Aorta (tissue), 5 donors: ENCODE results near the gene TNP2. TPM values are rescaled to one million over a fixed set of nuclear protein-coding genes. Genes with fewer than 3 reads are reported as not detected.
A peak's percentile ranks its signal among the peaks of the same experiment; 100 is the strongest.

Experiments
- ATAC-seq: fragments of 200-7000 bp; cut with Tn5 transposase; one replicate; pipeline ENCODE4 v1.9.1; 2022; ENCODE audit warnings: moderate library complexity; ENCODE audit not compliant: low FRiP score
- DNase-seq, 2 donors: peaks; one replicate each; pipeline ENCODE4 v3.0.0-alpha.2; 2020
- H3K27ac ChIP-seq, 2 donors: one replicate each; pipeline ENCODE4 v1.5.1; 2013; ENCODE audit warnings: low read length in 2 of 2, mild to moderate bottlenecking in 2 of 2, moderate library complexity in 2 of 2, control low read depth in 1 of 2, inconsistent platforms in 1 of 2, low read depth in 1 of 2
- H3K27me3 ChIP-seq, 2 donors: one replicate each; pipeline ENCODE4 v1.6.1; 2013; ENCODE audit warnings: control low read depth in 1 of 2, low read length in 1 of 2, mild to moderate bottlenecking in 1 of 2, moderate library complexity in 1 of 2; ENCODE audit not compliant: insufficient read depth in 2 of 2, control insufficient read depth in 1 of 2
- H3K36me3 ChIP-seq, 2 donors: one replicate each; pipeline ENCODE4 v1.6.1; 2013; ENCODE audit warnings: control low read depth in 1 of 2, low read length in 1 of 2, mild to moderate bottlenecking in 1 of 2; ENCODE audit not compliant: insufficient read depth in 2 of 2, control insufficient read depth in 1 of 2
- H3K4me1 ChIP-seq, 2 donors: one replicate each; pipeline ENCODE4 v1.6.1; 2013; ENCODE audit warnings: low read length in 2 of 2, control low read depth in 1 of 2, mild to moderate bottlenecking in 1 of 2, moderate library complexity in 1 of 2; ENCODE audit not compliant: insufficient read depth in 2 of 2, control insufficient read depth in 1 of 2
- H3K4me3 ChIP-seq, 2 donors: one replicate each; pipeline ENCODE4 v1.5.1; 2013; ENCODE audit warnings: low read length in 2 of 2, control low read depth in 1 of 2, mild to moderate bottlenecking in 1 of 2
- H3K9me3 ChIP-seq: one replicate; pipeline ENCODE4 v1.6.1; 2013; ENCODE audit warnings: mild to moderate bottlenecking, low read length; ENCODE audit not compliant: control insufficient read depth
- WGBS, 2 donors: extraction: QIAGEN DNeasy Blood & Tissue Kit; methylation state at CpG; one replicate each; pipeline ENCODE4 v1.1.7; 2013; 5-methylcytosine and 5-hydroxymethylcytosine counted together
- intact Hi-C, 2 donors: fragments of 100-400 bp; cut with DNase I; formaldehyde crosslinking; loops; one replicate each; pipeline versions ENCODE4 v1.14.2 to v1.15.0; 2022
- polyA plus RNA-seq, 2 donors: library from polyadenylated mRNA; stranded (reverse); fragments of 200-250 nt; gene quantifications; one replicate each; pipeline ENCODE4 v1.2.3, GENCODE V29; 2013
- total RNA-seq, 2 donors: library from RNA; stranded (reverse); fragmentation: NEBNext Ultra II Directional; extraction: Animal tissue kit (Norgen Biotek cat#: 25700); gene quantifications; one replicate each; pipeline ENCODE4 v1.2.1, GENCODE V29; 2021
- donor health status: healthy with polysubstance abuse.
- donor health status: Bipolar disorder and iron deficiency.
- donor health status: DM: no; HTN: no; CAD: no.
- donor health status: DM: no; HTN: no; CAD: no.
- donor health status: DM: yes; HTN: yes; CAD: no.

Gene TNP2
- total and polyA plus RNA-seq, 4 donors: not detected

DNA sequence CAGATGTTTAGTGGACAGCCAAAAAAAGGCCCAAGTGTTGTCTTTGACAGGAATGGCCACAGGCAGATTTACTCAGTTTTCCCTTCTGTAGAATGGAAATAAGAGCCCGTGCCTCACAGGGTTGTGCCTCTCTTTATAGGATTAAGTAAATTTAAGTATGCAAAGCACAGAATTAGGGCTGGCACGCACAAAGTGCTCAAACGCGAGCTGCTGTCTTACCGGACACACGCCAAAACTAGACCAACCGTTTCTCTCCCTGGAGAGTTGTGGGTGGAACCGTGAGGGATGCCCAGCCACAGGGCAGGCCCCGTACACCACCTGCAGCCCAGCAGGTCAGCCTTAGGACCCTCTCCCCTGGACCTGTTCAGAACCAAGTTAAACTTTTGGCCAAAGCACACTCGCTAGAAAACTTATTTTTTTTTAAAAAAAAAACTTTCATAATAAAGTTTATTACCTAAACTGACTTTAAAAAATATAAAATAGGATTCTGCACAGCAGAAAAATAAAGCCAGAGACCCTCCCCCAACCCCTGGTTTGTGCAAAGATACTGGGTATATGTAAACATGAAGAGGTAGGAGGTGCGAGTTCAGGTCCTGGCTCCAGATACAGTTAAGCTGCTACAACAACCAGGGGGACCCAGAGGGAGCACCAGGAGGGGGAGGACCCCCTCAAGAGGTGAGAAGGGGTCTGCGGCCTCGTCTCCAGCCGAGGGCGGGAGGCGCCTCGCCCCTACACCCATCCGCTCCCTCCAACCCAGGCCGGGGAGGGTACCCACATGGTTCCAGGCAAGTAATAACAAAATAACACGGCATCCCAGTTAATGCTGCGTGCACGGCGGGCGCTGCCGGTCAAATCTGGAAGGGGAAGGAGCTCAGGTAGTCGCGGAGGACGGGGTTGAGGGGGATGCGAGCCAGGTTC, 14.9 kb downstream of the TNP2 start:
- no peak overlapping the region for H3K4me3 ChIP-seq
- DNase-seq (peak in 1 of 2 donors; percentile 57), ATAC-seq (no peak)
- no peaks in the 10 kb centered on the region for H3K36me3 ChIP-seq
- H3K9me3 ChIP-seq: no peaks in the 10 kb centered on the region
- intact Hi-C loops: loop anchor here in 1 of 2 donors (10.0 kb wide), 1 partner anchor 149 kb away; no protein-coding TSS in a partner anchor
- no peak overlapping the region for H3K27ac ChIP-seq
- WGBS, 2 donors: 12 to 17% methylated on average over 29 of the region's 29 CpGs
- H3K4me1 ChIP-seq: no peaks in the 10 kb centered on the region
- H3K27me3 ChIP-seq: no peaks in the 10 kb centered on the region

DNA sequence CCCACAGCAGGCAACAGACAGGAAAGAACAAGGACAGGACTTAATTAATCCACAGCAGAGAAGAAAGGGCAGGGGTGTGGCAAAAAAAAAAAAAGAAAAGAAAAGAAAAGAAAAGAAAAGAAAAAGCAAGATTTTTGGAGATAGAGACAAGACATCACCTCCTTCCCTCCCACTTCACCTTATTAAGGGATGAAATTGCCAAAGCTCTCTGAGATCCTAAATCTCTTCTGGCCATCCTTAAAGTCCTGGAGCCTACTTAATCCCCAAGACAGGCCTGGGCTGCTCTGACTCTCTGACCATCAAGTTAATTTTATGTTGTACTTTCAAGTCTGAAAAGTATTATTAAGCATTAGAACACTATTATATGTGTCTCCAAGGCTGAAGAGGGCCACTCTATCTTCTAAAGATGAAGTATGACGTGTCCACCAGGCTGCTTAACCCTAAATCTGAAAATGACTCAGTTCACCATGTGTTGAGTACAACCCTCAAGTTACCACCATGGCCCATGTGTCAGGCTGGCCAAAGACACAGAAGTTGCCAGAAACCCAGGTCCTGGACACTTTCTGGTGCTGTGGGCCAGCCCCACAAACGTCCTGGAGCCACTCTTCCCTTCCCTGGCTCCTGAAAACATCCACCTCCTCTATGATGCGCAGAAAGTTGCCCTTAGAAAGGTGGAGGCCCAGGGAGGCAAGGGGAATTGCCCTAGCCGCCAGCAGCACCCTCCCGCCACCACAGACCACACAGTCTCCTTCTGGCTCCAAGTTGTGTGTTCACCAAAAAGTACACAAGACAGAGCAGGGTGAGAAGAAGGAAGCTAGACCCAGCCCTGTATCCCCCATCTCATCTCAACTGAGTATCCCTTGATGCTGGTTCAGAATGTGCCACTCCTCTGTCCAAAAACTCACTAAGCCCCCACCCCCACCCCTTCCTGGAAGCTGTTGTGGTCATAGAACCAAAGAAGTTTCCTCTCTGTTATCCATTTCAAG, 15.8 kb downstream of the TNP2 start:
- H3K27me3 ChIP-seq: no peaks in the 10 kb centered on the region
- 57 to 60% methylated on average over 5 of the region's 5 CpGs for WGBS, 2 donors
- H3K27ac ChIP-seq: peak overlapping the region in 1 of 2 donors; percentile 8
- no peaks in the 10 kb centered on the region for H3K36me3 ChIP-seq
- no peaks in the 10 kb centered on the region for H3K9me3 ChIP-seq
- no peaks in the 10 kb centered on the region for H3K4me1 ChIP-seq
- DNase-seq (no peak), ATAC-seq (no peak)
- intact Hi-C loops: loop anchor here in 1 of 2 donors (10.0 kb wide), 1 partner anchor 149 kb away; no protein-coding TSS in a partner anchor
- no peak overlapping the region for H3K4me3 ChIP-seq

DNA sequence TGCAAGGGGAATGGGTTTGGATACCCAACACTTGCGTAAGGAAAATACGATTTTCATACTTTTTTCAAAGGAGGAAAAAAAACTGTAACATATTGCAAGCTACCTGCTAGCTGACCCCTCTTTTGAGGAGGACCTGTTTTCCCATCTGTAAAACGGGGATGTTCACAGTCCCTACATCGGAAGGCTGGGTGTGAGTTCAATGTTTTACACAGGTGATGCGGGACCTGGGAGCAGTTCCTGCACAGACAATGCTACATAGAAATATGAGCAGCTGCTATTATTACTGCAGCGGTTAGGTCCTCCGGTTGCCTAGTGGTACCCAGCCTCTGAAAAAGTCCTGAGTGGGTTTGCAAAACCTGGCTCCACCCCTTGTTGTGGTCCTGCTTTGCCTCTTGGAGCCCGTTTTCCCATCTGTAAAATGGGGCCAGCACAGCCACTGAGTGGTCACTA, 16.6 kb downstream of the TNP2 start:
- Histone ChIP-seq H3K4me1 (no peaks in the 10 kb centered on the region), H3K36me3 (no peaks in the 10 kb centered on the region), H3K4me3 (no peak overlapping the region), H3K27me3 (no peaks in the 10 kb centered on the region), H3K9me3 (no peaks in the 10 kb centered on the region), H3K27ac (no peak overlapping the region)
- ATAC-seq (no peak), DNase-seq (no peak)
- 87 to 90% methylated on average over 8 of the region's 8 CpGs for WGBS, 2 donors
- intact Hi-C loops: loop anchor here in 1 of 2 donors (10.0 kb wide), 1 partner anchor 148 kb away; no protein-coding TSS in a partner anchor

DNA sequence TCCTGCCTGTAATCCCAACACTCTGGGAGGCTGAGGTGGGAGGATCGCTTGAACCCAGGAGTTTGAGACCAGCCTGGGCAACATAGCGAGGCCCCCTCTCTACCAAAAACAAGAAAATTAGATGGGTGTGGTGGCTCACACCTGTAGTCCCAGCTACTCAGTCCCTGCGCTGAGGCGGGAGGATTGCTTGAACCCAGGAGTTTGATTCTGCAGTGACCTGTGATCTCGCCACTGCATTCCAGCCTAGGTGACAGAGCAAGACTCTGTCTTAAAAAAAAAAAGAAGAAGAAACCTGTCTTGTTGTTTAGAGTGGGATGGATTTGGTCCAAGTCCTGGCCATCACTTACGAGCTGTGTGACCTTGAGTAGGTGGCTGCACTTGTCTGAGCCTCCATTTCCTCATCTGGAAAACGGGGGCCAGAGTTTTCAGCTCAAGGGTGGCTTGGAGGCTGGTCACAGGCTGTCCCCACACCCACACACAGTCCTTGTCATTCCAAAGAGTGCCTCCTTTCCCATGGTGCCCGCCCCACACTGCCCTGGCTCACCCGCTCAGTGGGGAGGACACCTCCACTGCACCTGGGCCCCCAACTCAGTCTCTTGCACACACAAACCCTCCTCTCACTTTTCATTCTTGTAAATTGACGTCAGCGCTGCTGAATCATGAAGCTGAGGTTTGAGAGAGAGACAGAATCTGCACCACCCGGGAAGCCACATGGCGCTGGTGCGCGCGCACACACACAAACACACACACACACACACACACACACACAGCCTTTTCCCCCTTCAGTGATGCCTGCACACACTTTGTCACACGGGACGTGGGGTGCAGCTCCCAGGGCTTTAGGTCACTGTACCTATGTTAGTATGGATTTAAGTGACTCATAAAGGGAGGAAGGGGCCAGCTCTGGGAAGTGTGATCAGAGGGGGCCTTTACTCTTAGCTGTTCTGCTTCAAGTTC, 17.3 kb downstream of the TNP2 start:
- H3K9me3 ChIP-seq: no peaks in the 10 kb centered on the region
- no peaks in the 10 kb centered on the region for H3K36me3 ChIP-seq
- ATAC-seq (no peak), DNase-seq (no peak)
- no peaks in the 10 kb centered on the region for H3K4me1 ChIP-seq
- 78 to 83% methylated on average over 18 of the region's 18 CpGs for WGBS, 2 donors
- no peaks in the 10 kb centered on the region for H3K27me3 ChIP-seq
- no peak overlapping the region for H3K4me3 ChIP-seq
- intact Hi-C loops: loop anchor here in 1 of 2 donors (10.0 kb wide), 1 partner anchor 147 kb away; no protein-coding TSS in a partner anchor
- H3K27ac ChIP-seq: no peak overlapping the region

DNA sequence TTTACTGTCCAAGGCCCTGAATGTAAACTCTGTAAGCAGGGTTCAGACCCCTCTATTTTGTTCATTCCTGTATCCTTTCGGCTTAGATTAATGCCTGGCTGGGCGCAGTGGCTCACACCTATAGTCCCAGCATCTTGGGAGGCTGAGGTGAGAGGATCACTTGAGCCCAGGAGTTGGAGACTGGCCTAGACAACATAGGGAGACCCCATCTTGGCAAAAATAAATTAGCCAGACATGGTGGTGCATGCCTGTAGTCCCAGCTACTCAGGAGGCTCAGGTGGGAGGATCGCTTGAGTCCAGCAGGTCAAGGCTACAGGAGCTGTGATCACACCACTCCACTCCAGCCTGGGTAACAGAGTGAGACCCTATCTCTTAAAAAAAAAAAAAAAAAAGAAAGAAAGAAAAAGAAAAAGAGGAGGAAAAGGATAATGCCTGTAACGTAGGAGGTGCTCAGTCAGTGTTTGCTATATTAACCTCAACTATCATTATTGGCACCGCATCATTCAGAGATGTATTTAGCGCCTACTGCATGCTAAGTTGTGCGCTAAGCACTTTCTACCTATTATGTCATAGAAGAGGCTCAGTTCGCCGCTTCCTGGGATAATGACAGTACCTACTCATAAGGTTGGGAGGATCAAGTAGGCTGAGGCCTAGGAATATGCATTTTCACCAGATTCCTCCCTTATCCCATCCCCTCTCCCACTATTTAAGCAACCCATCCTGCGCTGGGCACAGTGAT, 18.2 kb downstream of the TNP2 start:
- intact Hi-C loops: loop anchor here in 1 of 2 donors (10.0 kb wide), 1 partner anchor 146 kb away; no protein-coding TSS in a partner anchor
- no peaks in the 10 kb centered on the region for H3K4me1 ChIP-seq

DNA sequence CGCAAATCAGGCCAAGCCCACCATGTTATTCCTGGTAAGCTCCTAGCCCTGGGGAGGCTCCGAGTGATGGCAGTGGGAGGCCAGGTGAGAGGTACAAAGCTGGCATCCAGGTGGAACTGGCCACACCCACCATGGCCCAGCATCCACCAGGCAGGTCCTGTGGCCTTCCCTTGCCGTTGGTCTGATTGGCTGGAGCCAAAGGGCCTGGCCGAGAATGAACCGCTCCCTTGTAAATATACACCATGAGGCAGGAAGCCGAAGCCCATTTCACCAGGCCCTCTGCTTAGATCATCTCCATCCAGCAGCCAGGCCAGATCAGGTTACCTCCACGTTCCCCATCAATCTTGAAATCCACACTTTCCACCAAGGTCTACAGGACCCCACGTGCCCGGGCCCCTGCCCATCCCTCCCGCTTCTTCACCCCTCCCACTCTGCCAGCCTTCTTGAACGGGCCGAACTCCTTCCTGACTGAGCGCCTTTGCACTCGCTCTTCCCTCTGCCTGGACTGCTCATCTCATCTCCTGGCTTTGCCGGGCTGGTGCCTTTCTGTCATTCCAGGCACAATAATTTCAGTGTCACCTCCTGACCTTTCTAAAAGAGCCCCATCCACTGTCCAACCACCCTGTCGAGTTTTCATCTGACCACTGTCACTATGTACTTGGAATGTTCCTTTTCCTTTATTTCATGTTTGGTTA, 18.9 kb downstream of the TNP2 start:
- WGBS, 2 donors: 71 to 75% methylated on average over 16 of the region's 16 CpGs
- no peaks in the 10 kb centered on the region for H3K4me1 ChIP-seq
- no peak for ATAC-seq

More for the DNA sequence above, 18.2 kb downstream of the TNP2 start:
- no peaks in the 10 kb centered on the region for H3K9me3 ChIP-seq
- ATAC-seq: no peak
- no peak overlapping the region for H3K4me3 ChIP-seq
- no peak for DNase-seq
- no peaks in the 10 kb centered on the region for H3K36me3 ChIP-seq
- H3K27me3 ChIP-seq: no peaks in the 10 kb centered on the region
- WGBS, 2 donors: 94 to 95% methylated on average over 10 of the region's 10 CpGs
- H3K27ac ChIP-seq: no peak overlapping the region

More for the DNA sequence above, 18.9 kb downstream of the TNP2 start:
- H3K4me3 ChIP-seq: no peak overlapping the region
- intact Hi-C loops: loop anchor here in 1 of 2 donors (10.0 kb wide), 1 partner anchor 145 kb away; no protein-coding TSS in a partner anchor
- DNase-seq: no peak
- no peaks in the 10 kb centered on the region for H3K27me3 ChIP-seq
- H3K36me3 ChIP-seq: no peaks in the 10 kb centered on the region
- no peak overlapping the region for H3K27ac ChIP-seq
- no peaks in the 10 kb centered on the region for H3K9me3 ChIP-seq
